ENCODE results near the gene ARPC5.

ARPC5 gene

GRCh38 chr1:183586455-183586854, 49.1 kb downstream of the ARPC5 start:
- Histone ChIP-seq H3K27me3 (ENCODE audit: insufficient read depth, low read length, poor library complexity, severe bottlenecking) (no peaks in the 10 kb centered on the region), H3K9me3 (ENCODE audit: insufficient read depth, low read depth, low read length) (no peaks in the 10 kb centered on the region), H3K9me2 (replicated peaks; ENCODE audit: low read depth, low read length) (no peaks in the 10 kb centered on the region), H2AFZ (ENCODE audit: low read length) (no peak overlapping the region), H3K4me3 (ENCODE audit: low read length, poor library complexity, severe bottlenecking) (no peak overlapping the region), H3K4me1 (ENCODE audit: insufficient read depth, low read length, poor library complexity, severe bottlenecking) (peaks cover 10% of the 10 kb centered on the region), H4K20me1 (ENCODE audit: insufficient read depth, low read length, poor library complexity, severe bottlenecking) (no peaks in the 10 kb centered on the region), H3K4me2 (ENCODE audit: low read depth, low read length, poor library complexity, severe bottlenecking) (no peak overlapping the region), H3K9ac (ENCODE audit: low read depth, low read length, poor library complexity, severe bottlenecking) (no peak overlapping the region), H3F3A (ENCODE audit: low read depth) (no peaks in the 10 kb centered on the region), H3K36me3 (ENCODE audit: insufficient read depth, low read length) (no peaks in the 10 kb centered on the region), H3K79me2 (ENCODE audit: insufficient read depth, low read length) (no peaks in the 10 kb centered on the region)
- no peak for TF ChIP-seq CTCF (conservative IDR thresholded peaks at IDR 0.05; ENCODE audit: low read length)
- TF ChIP-seq EZH2phosphoT487 (IDR thresholded peaks at IDR 0.05; ENCODE audit: borderline replicate concordance), result no peak

DNA sequence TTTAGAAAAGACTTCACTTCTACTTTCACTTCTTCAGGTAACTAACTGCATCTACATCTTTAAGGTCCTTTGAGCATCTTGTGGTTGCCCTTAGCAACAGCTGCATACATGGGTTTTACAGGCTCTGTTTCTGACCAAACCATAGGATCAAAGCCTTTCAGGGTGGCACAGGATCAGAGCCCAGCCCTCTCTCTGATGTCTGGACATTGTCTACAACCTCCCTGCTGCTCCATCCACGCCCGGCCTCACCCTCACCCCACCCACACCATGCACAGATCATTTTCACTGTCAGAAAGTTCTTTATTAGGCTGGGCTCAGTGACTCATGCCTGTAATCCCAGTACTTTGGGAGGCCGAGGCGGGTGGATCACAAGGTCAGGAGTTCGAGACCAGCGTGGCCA, 50.5 kb downstream of the ARPC5 start:
- Histone ChIP-seq H3K9ac (ENCODE audit: low read depth, low read length, poor library complexity, severe bottlenecking) (no peak overlapping the region), H3K9me3 (ENCODE audit: insufficient read depth, low read depth, low read length) (no peaks in the 10 kb centered on the region), H3K4me3 (ENCODE audit: low read length, poor library complexity, severe bottlenecking) (no peak overlapping the region), H3K9me2 (replicated peaks; ENCODE audit: low read depth, low read length) (no peaks in the 10 kb centered on the region), H3K4me1 (ENCODE audit: insufficient read depth, low read length, poor library complexity, severe bottlenecking) (peaks cover 14% of the 10 kb centered on the region), H3K4me2 (ENCODE audit: low read depth, low read length, poor library complexity, severe bottlenecking) (no peak overlapping the region), H3K79me2 (ENCODE audit: insufficient read depth, low read length) (no peaks in the 10 kb centered on the region), H3F3A (ENCODE audit: low read depth) (no peaks in the 10 kb centered on the region), H2AFZ (ENCODE audit: low read length) (no peak overlapping the region), H3K27me3 (ENCODE audit: insufficient read depth, low read length, poor library complexity, severe bottlenecking) (no peaks in the 10 kb centered on the region), H4K20me1 (ENCODE audit: insufficient read depth, low read length, poor library complexity, severe bottlenecking) (no peaks in the 10 kb centered on the region), H3K36me3 (ENCODE audit: insufficient read depth, low read length) (no peaks in the 10 kb centered on the region)
- TF ChIP-seq EZH2phosphoT487 (IDR thresholded peaks at IDR 0.05; ENCODE audit: borderline replicate concordance), result no peak
- TF ChIP-seq CTCF (conservative IDR thresholded peaks at IDR 0.05; ENCODE audit: low read length), result no peak

DNA sequence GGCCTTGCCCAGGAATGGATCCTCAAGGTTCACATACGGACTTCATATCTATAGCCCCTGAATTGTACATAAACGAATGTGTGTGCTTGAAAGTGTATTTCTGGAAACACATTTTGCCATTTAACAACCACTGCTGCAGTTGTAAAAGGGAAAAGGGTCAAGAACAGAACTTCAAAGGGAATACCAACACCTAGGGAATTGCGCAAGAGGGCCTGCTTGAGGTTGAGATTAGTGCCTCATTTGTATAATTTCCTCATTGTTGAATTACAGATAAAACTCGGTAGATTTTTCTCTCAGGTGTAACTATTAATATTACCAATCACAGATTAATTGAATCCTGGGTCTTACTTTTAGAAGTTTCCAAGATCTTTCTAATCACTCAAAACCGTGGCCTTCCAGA, 51.4 kb downstream of the ARPC5 start:
- Histone ChIP-seq H3K27me3 (ENCODE audit: insufficient read depth, low read length, poor library complexity, severe bottlenecking) (no peaks in the 10 kb centered on the region), H3K9me2 (replicated peaks; ENCODE audit: low read depth, low read length) (no peaks in the 10 kb centered on the region), H2AFZ (ENCODE audit: low read length) (no peak overlapping the region), H3K4me2 (ENCODE audit: low read depth, low read length, poor library complexity, severe bottlenecking) (no peak overlapping the region), H3F3A (ENCODE audit: low read depth) (no peaks in the 10 kb centered on the region), H3K9me3 (ENCODE audit: insufficient read depth, low read depth, low read length) (no peaks in the 10 kb centered on the region), H4K20me1 (ENCODE audit: insufficient read depth, low read length, poor library complexity, severe bottlenecking) (no peaks in the 10 kb centered on the region), H3K36me3 (ENCODE audit: insufficient read depth, low read length) (no peaks in the 10 kb centered on the region), H3K79me2 (ENCODE audit: insufficient read depth, low read length) (no peaks in the 10 kb centered on the region), H3K4me3 (ENCODE audit: low read length, poor library complexity, severe bottlenecking) (no peak overlapping the region), H3K9ac (ENCODE audit: low read depth, low read length, poor library complexity, severe bottlenecking) (no peak overlapping the region), H3K4me1 (ENCODE audit: insufficient read depth, low read length, poor library complexity, severe bottlenecking) (peaks cover 16% of the 10 kb centered on the region)
- TF ChIP-seq EZH2phosphoT487 (IDR thresholded peaks at IDR 0.05; ENCODE audit: borderline replicate concordance), result no peak
- TF ChIP-seq CTCF (conservative IDR thresholded peaks at IDR 0.05; ENCODE audit: low read length), result no peak
